ENCODE data around the gene TINAGL1.

The TINAGL1 gene

GRCh38 chr1:31614414-31615005 is 38.2 kb downstream of the TINAGL1 start:
- DNase-seq = no peak

GRCh38 chr1:31615414-31615813 is 39.1 kb downstream of the TINAGL1 start:
- no peak for DNase-seq

GRCh38 chr1:31615939-31616338 is 39.6 kb downstream of the TINAGL1 start:
- no peak for DNase-seq

- no peak for DNase-seq
These were observed 41.1 kb downstream of the TINAGL1 start, which contains the start of gene HCRTR1 for GRCh38 chr1:31617218-31617915. Gene HCRTR1, plus strand, starts transcription at chr1:31617689. Its CDS starts 1,504 bp downstream, at chr1:31619193.

- DNase-seq = no peak
These were observed 41.8 kb downstream of the TINAGL1 start for GRCh38 chr1:31617916-31618746.

GRCh38 chr1:31618916-31619846 is 42.9 kb downstream of the TINAGL1 start:
- DNase-seq = no peak

- DNase-seq = no peak
These were observed 44.5 kb downstream of the TINAGL1 start for GRCh38 chr1:31620631-31621497.

DNA sequence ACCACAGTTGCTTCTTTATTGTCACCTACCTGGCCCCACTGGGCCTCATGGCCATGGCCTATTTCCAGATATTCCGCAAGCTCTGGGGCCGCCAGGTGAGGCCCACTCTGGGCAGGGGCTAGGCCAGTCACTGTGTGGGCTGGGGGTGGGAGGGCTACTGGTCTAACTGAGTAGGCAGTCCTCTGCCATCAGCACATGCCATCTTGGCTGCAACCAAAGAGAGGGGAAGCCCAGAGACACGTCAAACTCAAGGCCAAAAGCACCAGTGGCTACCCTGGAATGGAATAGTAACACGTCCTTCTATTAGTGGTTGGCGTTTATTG is 45.1 kb downstream of the TINAGL1 start:
- DNase-seq = no peak

- no peak for DNase-seq
These were observed 45.8 kb downstream of the TINAGL1 start for GRCh38 chr1:31621847-31622730.

GRCh38 chr1:31623365-31623764 is 47.0 kb downstream of the TINAGL1 start:
- DNase-seq = no peak

DNA sequence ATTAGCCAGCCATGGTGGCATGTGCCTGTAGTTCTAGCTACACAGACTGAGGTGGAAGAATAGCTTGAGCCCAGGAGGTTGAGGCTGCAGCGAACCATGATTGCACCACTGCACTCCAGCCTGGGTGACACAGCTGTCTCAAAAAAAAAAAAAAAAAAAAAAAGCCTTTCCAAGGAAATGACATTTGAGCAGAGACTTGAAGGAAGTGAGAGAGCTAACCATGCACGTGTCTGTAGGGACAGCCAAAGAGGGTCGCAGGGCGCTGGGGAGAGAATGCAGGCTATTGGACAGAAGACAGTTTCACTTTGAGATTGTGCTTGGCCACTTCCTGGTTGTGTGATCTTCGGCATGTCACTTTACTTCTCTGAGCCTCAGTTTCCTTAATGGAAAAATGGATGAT is 48.0 kb downstream of the TINAGL1 start:
- no peak for DNase-seq

GRCh38 chr1:31624731-31625514 is 48.6 kb downstream of the TINAGL1 start:
- DNase-seq = no peak

GRCh38 chr1:31625561-31626222 is 49.4 kb downstream of the TINAGL1 start:
- DNase-seq = no peak

DNA sequence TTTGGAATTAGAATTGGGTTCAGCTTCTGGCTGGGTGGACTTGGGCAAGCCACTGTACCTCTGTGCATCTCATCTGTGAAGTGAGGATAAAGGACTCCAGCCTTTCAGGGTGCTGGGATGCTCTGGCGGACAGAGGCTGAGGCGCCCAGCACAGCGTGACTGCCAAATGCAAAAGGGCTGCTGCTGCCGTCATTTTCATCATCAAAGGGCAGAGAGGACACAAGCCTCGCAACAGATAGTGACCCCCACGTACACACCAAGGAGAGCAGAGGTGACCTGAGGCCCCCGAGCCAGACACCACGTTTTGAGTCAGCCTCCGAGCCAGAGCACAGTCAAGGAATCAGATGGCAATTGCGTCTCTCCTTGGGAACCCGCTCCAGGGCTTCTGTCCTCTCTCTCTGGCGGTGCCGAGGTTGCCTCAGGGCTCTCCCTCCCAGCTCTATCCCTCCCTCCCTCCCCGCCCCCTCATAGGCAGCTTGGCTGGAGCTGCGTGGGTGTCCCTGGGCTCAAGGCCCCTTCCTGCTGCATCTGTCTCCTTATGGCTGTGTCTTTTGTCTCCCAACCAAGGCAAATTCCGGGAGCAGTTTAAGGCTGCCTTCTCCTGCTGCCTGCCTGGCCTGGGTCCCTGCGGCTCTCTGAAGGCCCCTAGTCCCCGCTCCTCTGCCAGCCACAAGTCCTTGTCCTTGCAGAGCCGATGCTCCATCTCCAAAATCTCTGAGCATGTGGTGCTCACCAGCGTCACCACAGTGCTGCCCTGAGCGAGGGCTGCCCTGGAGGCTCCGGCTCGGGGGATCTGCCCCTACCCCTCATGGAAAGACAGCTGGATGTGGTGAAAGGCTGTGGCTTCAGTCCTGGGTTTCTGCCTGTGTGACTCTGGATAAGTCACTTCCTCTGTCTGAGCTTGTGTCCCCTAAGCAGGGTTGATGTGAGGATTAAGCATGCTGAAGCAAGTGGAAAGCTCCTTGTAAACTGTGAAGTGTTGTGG is 50.2 kb downstream of the TINAGL1 start:
- no peak for DNase-seq

GRCh38 chr1:31627301-31627929 is 51.1 kb downstream of the TINAGL1 start:
- DNase-seq = no peak

- DNase-seq = no peak
These were observed 51.7 kb downstream of the TINAGL1 start for GRCh38 chr1:31627930-31628559.

All from activated gamma-delta T cell (primary cell).